Loucy (cell line): ENCODE results near the gene FKBP8.

Experiments used
- H2AFZ ChIP-seq: fragments of 200-600 bp; sonication (generic); 2 replicates; pipeline ENCODE4 v1.6.0; 2016; ENCODE audit warnings: antibody characterized with exemption, mild to moderate bottlenecking, low read length, moderate library complexity
- H3F3A ChIP-seq: fragments of 200-600 bp; 2 replicates; pipeline ENCODE4 v1.6.0; 2016; ENCODE audit warnings: antibody characterized with exemption, low read depth, mild to moderate bottlenecking
- H3K27me3 ChIP-seq: fragments of 200-600 bp; sonication (generic); 2 replicates; pipeline ENCODE4 v1.6.1; 2014; ENCODE audit warnings: low read length, mild to moderate bottlenecking; ENCODE audit not compliant: insufficient read depth, poor library complexity, severe bottlenecking
- H3K36me3 ChIP-seq: fragments of 200-600 bp; sonication (generic); 2 replicates; pipeline ENCODE4 v1.6.1; 2016; ENCODE audit warnings: low read length; ENCODE audit not compliant: insufficient read depth
- H3K4me1 ChIP-seq: fragments of 200-600 bp; sonication (generic); 2 replicates; pipeline ENCODE4 v1.5.1; 2014; ENCODE audit warnings: low read length, mild to moderate bottlenecking; ENCODE audit not compliant: insufficient read depth, poor library complexity, severe bottlenecking
- H3K4me2 ChIP-seq: fragments of 200-600 bp; sonication (generic); 2 replicates; pipeline ENCODE4 v1.6.0; 2014; ENCODE audit warnings: antibody characterized with exemption, low read length, low read depth, mild to moderate bottlenecking; ENCODE audit not compliant: poor library complexity, severe bottlenecking
- H3K4me3 ChIP-seq: fragments of 200-600 bp; sonication (generic); 2 replicates; pipeline ENCODE4 v1.5.1; 2014; ENCODE audit warnings: low read length, mild to moderate bottlenecking, mixed read lengths; ENCODE audit not compliant: poor library complexity, severe bottlenecking
- H3K79me2 ChIP-seq: fragments of 200-600 bp; sonication (generic); 2 replicates; pipeline ENCODE4 v1.6.1; 2014; ENCODE audit warnings: low read length; ENCODE audit not compliant: insufficient read depth
- H3K9ac ChIP-seq: fragments of 200-600 bp; sonication (generic); 2 replicates; pipeline ENCODE4 v1.6.0; 2014; ENCODE audit warnings: mild to moderate bottlenecking, low read depth, low read length, moderate library complexity; ENCODE audit not compliant: poor library complexity, severe bottlenecking
- H3K9me2 ChIP-seq: fragments of 200-600 bp; sonication (generic); replicated peaks from 2 replicates; pipeline ENCODE4 v1.6.1; 2016; ENCODE audit warnings: low read depth, low read length, mixed read lengths
- H3K9me3 ChIP-seq: fragments of 200-600 bp; sonication (generic); 2 replicates; pipeline ENCODE4 v1.6.1; 2014; ENCODE audit warnings: mild to moderate bottlenecking, antibody characterized with exemption, low read length, low read depth; ENCODE audit not compliant: insufficient read depth
- H4K20me1 ChIP-seq: fragments of 200-600 bp; sonication (generic); 2 replicates; pipeline ENCODE4 v1.6.0; 2014; ENCODE audit warnings: antibody characterized with exemption, low read length, mild to moderate bottlenecking; ENCODE audit not compliant: insufficient read depth, poor library complexity, severe bottlenecking
- CTCF ChIP-seq: fragments of 200-600 bp; sonication (generic); conservative IDR thresholded peaks from 2 replicates; pipeline ENCODE4 v1.5.1; 2014; ENCODE audit warnings: mild to moderate bottlenecking, antibody characterized with exemption, low read length
- EZH2phosphoT487 ChIP-seq: fragments of 200-600 bp; IDR thresholded peaks from 2 replicates; pipeline ENCODE4 v1.6.1; 2018; ENCODE audit warnings: antibody characterized with exemption, mild to moderate bottlenecking, moderate library complexity, borderline replicate concordance

The FKBP8 gene

GRCh38 chr19:18506101-18506930, 37.1 kb downstream of the FKBP8 start:
- Histone ChIP-seq H3K9ac (peak overlapping the region; percentile 57), H3K4me1 (peaks cover 51% of the 10 kb centered on the region), H3K4me3 (peak overlapping the region; percentile 31), H3K4me2 (peak overlapping the region; percentile 67), H3F3A (no peaks in the 10 kb centered on the region; the same call in 1 of the 2 replicates), H4K20me1 (peaks cover 40% of the 10 kb centered on the region), H3K9me2 (no peaks in the 10 kb centered on the region), H3K36me3 (no peaks in the 10 kb centered on the region), H3K79me2 (peaks cover 99% of the 10 kb centered on the region), H2AFZ (no peak overlapping the region), H3K9me3 (no peaks in the 10 kb centered on the region), H3K27me3 (no peaks in the 10 kb centered on the region)
- TF ChIP-seq CTCF (no peak), EZH2phosphoT487 (no peak)

- Histone ChIP-seq H3K27me3 (no peaks in the 10 kb centered on the region), H3K9ac (peak overlapping the region; percentile 57), H3K9me3 (no peaks in the 10 kb centered on the region), H3F3A (no peaks in the 10 kb centered on the region; the same call in 1 of the 2 replicates), H3K4me2 (peak overlapping the region; percentile 67), H3K4me1 (peaks cover 54% of the 10 kb centered on the region), H3K4me3 (no peak overlapping the region), H3K9me2 (no peaks in the 10 kb centered on the region), H2AFZ (no peak overlapping the region), H4K20me1 (peaks cover 49% of the 10 kb centered on the region), H3K36me3 (no peaks in the 10 kb centered on the region), H3K79me2 (peaks cover 100% of the 10 kb centered on the region)
- TF ChIP-seq EZH2phosphoT487 (no peak), CTCF (no peak)
Observed at GRCh38 chr19:18504886-18505610, 38.3 kb downstream of the FKBP8 start.

GRCh38 chr19:18503971-18504885, 39.1 kb downstream of the FKBP8 start:
- Histone ChIP-seq H2AFZ (no peak overlapping the region), H3K27me3 (no peaks in the 10 kb centered on the region), H3K9ac (no peak overlapping the region), H3K9me2 (no peaks in the 10 kb centered on the region), H3K4me1 (peaks cover 47% of the 10 kb centered on the region), H3K79me2 (peaks cover 99% of the 10 kb centered on the region), H3F3A (no peaks in the 10 kb centered on the region; the same call in 1 of the 2 replicates), H3K9me3 (no peaks in the 10 kb centered on the region), H3K4me3 (no peak overlapping the region), H3K36me3 (no peaks in the 10 kb centered on the region), H3K4me2 (no peak overlapping the region), H4K20me1 (peaks cover 55% of the 10 kb centered on the region)
- TF ChIP-seq EZH2phosphoT487 (no peak), CTCF (no peak)
